Lung (tissue), 12 donors: ENCODE data around the gene TTLL1. TPM values are rescaled to one million over a fixed set of nuclear protein-coding genes. Genes with fewer than 3 reads are reported as not detected.

ENCODE experiments used
- ATAC-seq: fragments of 200-7000 bp; cut with Tn5 transposase; one replicate; pipeline ENCODE4 v1.9.1; 2020; ENCODE audit warnings: moderate number of reproducible peaks; ENCODE audit not compliant: insufficient read depth, low FRiP score
- DNase-seq, 3 donors: peaks; one replicate each; pipeline ENCODE4 v3.0.0-alpha.2; 2013 to 2017
- H3K27ac ChIP-seq, 2 donors: one replicate each; pipeline ENCODE4 v1.5.1; 2013; ENCODE audit warnings: mild to moderate bottlenecking in 2 of 2, moderate library complexity in 2 of 2, control low read depth in 1 of 2, inconsistent platforms in 1 of 2, low read depth in 1 of 2, low read length in 1 of 2
- H3K27me3 ChIP-seq, 3 donors: one replicate each; pipeline ENCODE4 v1.5.1; 2013; ENCODE audit warnings: low read length in 2 of 3; ENCODE audit not compliant: control insufficient read depth in 3 of 3, insufficient read depth in 3 of 3
- H3K36me3 ChIP-seq, 4 donors: one replicate each; pipeline ENCODE4 v1.5.1; 2013; ENCODE audit warnings: low read length in 4 of 4, mild to moderate bottlenecking in 1 of 4, moderate library complexity in 1 of 4; ENCODE audit not compliant: control insufficient read depth in 4 of 4, insufficient read depth in 4 of 4
- H3K4me1 ChIP-seq, 5 donors: one replicate each; pipeline ENCODE4 v1.5.1; 2013; ENCODE audit warnings: low read length in 5 of 5, mild to moderate bottlenecking in 2 of 5, moderate library complexity in 1 of 5; ENCODE audit not compliant: control insufficient read depth in 5 of 5, insufficient read depth in 5 of 5
- H3K4me3 ChIP-seq: one replicate; pipeline ENCODE4 v1.5.1; 2013; ENCODE audit warnings: mild to moderate bottlenecking, control low read depth, moderate library complexity
- H3K9ac ChIP-seq, 2 donors: one replicate each; pipeline ENCODE4 v1.5.1; 2013; ENCODE audit warnings: low read length in 2 of 2, control low read depth in 1 of 2; ENCODE audit not compliant: insufficient read depth in 1 of 2
- H3K9me3 ChIP-seq, 4 donors: one replicate each; pipeline ENCODE4 v1.5.1; 2013; ENCODE audit warnings: low read length in 3 of 4, mild to moderate bottlenecking in 1 of 4, moderate library complexity in 1 of 4; ENCODE audit not compliant: control insufficient read depth in 4 of 4, insufficient read depth in 3 of 4
- WGBS, 2 donors: extraction: QIAGEN DNeasy Blood & Tissue Kit; methylation state at CpG; one replicate each; pipeline ENCODE4 v1.1.7; 2013; 5-methylcytosine and 5-hydroxymethylcytosine counted together
- polyA plus RNA-seq, 2 donors: library from polyadenylated mRNA; stranded (reverse); fragments of 200-250 nt; gene quantifications; one replicate each; pipeline ENCODE4 v1.2.1, GENCODE V29; 2013
- total RNA-seq, 2 donors: library from RNA; depleted of rRNA in 1 of 2; stranded (reverse); fragments of >200 nt in 1 of 2; gene quantifications; one replicate each; pipeline ENCODE4 v1.2.1, GENCODE V29; 2014 to 2021
- TF ChIP-seq, protein P1 (sequence below): IDR thresholded peaks from 2 replicates; pipeline ENCODE4 v1.5.1; 2012; ENCODE audit warnings: mild to moderate bottlenecking; ENCODE audit errors: control extremely low read depth, extremely low read depth
- donor health status: control.
- donor health status: control.
- donor health status: Bipolar disorder and iron deficiency.
- donor health status: healthy.
- donor health status: DM: yes; HTN: yes; CAD: no.

The TTLL1 gene
- total and polyA plus RNA-seq, 4 donors: 3.8 to 8.0 (median 5.6) TPM

DNA sequence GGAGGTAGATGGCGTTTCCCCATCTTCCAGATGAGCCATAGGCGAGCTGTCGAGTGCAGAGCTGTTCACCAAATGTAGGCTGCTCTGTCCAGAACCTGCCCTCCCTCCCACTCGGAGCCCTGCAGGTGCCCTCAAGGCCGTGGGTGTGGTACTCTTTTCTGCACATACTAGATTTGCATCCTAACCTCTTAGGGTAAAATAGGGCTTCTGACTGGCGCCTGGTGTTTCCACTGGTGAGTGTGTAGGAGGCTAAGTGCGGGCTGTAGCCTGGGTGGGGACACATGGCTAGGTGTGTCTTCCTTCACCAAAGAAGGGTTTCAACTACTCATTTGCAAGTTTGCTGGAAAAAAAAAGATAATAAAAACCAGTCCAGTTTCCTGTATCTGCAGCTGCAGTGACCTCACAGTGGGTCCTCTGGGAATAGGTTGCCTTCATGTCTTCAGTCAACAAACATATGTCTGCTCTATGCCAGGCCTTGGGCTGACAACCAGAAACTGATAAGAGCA is 29.8 kb upstream of the TTLL1 start:
- Histone ChIP-seq H3K27ac (no peak overlapping the region), H3K9ac (no peak overlapping the region), H3K4me1 (peaks cover 0 to 3% (median 0%) of the 10 kb centered on the region in 5 donors), H3K36me3 (no peaks in the 10 kb centered on the region), H3K9me3 (no peaks in the 10 kb centered on the region), H3K27me3 (peaks cover 0 to 2% (median under 1%) of the 10 kb centered on the region in 3 donors), H3K4me3 (no peak overlapping the region)
- DNase-seq: no peak
- ATAC-seq: no peak
- TF ChIP-seq, protein P1, sequence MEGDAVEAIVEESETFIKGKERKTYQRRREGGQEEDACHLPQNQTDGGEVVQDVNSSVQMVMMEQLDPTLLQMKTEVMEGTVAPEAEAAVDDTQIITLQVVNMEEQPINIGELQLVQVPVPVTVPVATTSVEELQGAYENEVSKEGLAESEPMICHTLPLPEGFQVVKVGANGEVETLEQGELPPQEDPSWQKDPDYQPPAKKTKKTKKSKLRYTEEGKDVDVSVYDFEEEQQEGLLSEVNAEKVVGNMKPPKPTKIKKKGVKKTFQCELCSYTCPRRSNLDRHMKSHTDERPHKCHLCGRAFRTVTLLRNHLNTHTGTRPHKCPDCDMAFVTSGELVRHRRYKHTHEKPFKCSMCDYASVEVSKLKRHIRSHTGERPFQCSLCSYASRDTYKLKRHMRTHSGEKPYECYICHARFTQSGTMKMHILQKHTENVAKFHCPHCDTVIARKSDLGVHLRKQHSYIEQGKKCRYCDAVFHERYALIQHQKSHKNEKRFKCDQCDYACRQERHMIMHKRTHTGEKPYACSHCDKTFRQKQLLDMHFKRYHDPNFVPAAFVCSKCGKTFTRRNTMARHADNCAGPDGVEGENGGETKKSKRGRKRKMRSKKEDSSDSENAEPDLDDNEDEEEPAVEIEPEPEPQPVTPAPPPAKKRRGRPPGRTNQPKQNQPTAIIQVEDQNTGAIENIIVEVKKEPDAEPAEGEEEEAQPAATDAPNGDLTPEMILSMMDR: no peak
- WGBS, 2 donors: 72 to 84% methylated on average over 7 of the region's 7 CpGs

- peaks cover 0 to 7% (median 0%) of the 10 kb centered on the region in 5 donors for H3K4me1 ChIP-seq
- TF ChIP-seq, protein P1: no peak
- H3K9me3 ChIP-seq: no peaks in the 10 kb centered on the region
- no peaks in the 10 kb centered on the region for H3K36me3 ChIP-seq
- no peak overlapping the region for H3K4me3 ChIP-seq
- no peak overlapping the region for H3K9ac ChIP-seq
- H3K27me3 ChIP-seq: peaks cover 0 to 6% (median 3%) of the 10 kb centered on the region in 3 donors
- WGBS, 2 donors: 74% methylated on average over 21 of the region's 21 CpGs
- ATAC-seq (no peak), DNase-seq (no peak)
- no peak overlapping the region for H3K27ac ChIP-seq
Measured at GRCh38 chr22:43118024-43118849, 29.0 kb upstream of the TTLL1 start.

DNA sequence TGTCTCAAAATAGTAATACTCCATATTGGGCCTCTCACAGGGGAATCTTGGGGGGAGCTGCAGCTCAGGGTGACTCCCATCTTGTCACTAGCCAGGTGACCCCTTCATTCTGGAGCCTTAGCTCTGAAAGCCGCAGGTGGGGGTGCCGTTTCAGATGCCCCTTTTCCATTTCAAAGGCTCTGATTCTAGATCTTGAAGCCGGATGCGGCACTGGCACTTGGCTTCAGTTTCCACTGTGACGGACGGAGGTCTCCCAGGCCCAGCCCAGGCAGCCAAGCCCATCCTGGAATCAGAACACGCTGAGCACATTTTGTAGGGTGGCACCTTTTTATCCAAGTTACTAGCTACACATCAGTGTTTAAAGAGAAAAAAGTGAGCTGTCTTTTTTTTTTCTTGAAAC is 27.7 kb upstream of the TTLL1 start:
- Histone ChIP-seq H3K27ac (no peak overlapping the region), H3K4me3 (no peak overlapping the region), H3K4me1 (peaks cover 0 to 7% (median 0%) of the 10 kb centered on the region in 5 donors), H3K9ac (no peak overlapping the region), H3K9me3 (no peaks in the 10 kb centered on the region), H3K36me3 (no peaks in the 10 kb centered on the region), H3K27me3 (peaks cover 0 to 11% (median 8%) of the 10 kb centered on the region in 3 donors)
- DNase-seq (no peak), ATAC-seq (no peak)
- TF ChIP-seq, protein P1: no peak
- 96 to 97% methylated on average over 7 of the region's 7 CpGs for WGBS, 2 donors
